H1 (cell line): ENCODE results near the gene TOP1. TPM values are rescaled to one million over a fixed set of nuclear protein-coding genes. Genes with fewer than 3 reads are reported as not detected.

Experiments
- ASH2L ChIP-seq: fragments of 200-600, 300-600 bp; sonication (generic); IDR thresholded peaks from one replicate; pipeline ENCODE4 v1.7.1; 2017; ENCODE audit warnings: low read length
- CEBPB ChIP-seq: IDR thresholded peaks from 2 replicates; pipeline ENCODE4 v1.6.1; 2012; ENCODE audit warnings: low read depth, low read length
- CHD2 ChIP-seq: IDR thresholded peaks from 2 replicates; pipeline ENCODE4 v1.6.1; 2012; ENCODE audit warnings: low read length, improper control_type of control experiment
- KDM5A ChIP-seq: fragments of 200-600 bp; IDR thresholded peaks from 2 replicates; pipeline ENCODE4 v1.7.1; 2012; ENCODE audit warnings: mild to moderate bottlenecking, low read length, inconsistent platforms, mixed read lengths
- MAFK ChIP-seq: IDR thresholded peaks from 2 replicates; pipeline ENCODE4 v1.6.1; 2012; ENCODE audit warnings: low read depth, mild to moderate bottlenecking, improper control_type of control experiment, low read length
- SIX5 ChIP-seq: IDR thresholded peaks from 2 replicates; pipeline ENCODE4 v1.6.1; 2011; ENCODE audit warnings: mild to moderate bottlenecking, low read depth, low read length
- SP4 ChIP-seq: IDR thresholded peaks from 2 replicates; pipeline ENCODE4 v1.6.1; 2012; ENCODE audit warnings: low read length, inconsistent platforms
- polyA plus RNA-seq, 7 experiments: library from polyadenylated mRNA; depleted of rRNA in 3 of 7; stranded (reverse) in 5 of 7; unstranded in 2 of 7; fragments of >200 nt in 5 of 7; fragments of 200-250 nt in 2 of 7; gene quantifications; 1 replicate in 5 of 7; 2 replicates in 1 of 7; 4 replicates in 1 of 7; pipeline versions ENCODE4 v1.2.1 to v1.2.3, GENCODE V29; 2011 to 2013; ENCODE audit warnings: missing spikeins in 2 of 7, mixed read lengths in 2 of 7
- total RNA-seq: library from RNA; stranded (reverse); fragmentation: NEBNext Ultra II Directional; extraction: Animal tissue kit (Norgen Biotek cat#: 25700); gene quantifications from 2 replicates; pipeline ENCODE4 v1.2.1, GENCODE V29; 2021
- TF ChIP-seq, protein P1 (sequence below): fragments of 300-600 bp; sonication (generic); IDR thresholded peaks from 2 replicates; pipeline ENCODE4 v1.7.1; 2012; ENCODE audit warnings: low read length, moderate library complexity, mild to moderate bottlenecking, inconsistent platforms; ENCODE audit not compliant: insufficient replicate concordance
- TF ChIP-seq, protein P2 (sequence below), 3 experiments: IDR thresholded peaks; 1 replicate in 2 of 3; 2 replicates in 1 of 3; pipeline versions ENCODE4 v1.5.1 to v1.6.1; 2011; ENCODE audit warnings: low read length in 3 of 3, mild to moderate bottlenecking in 3 of 3, inconsistent platforms in 2 of 3, low read depth in 1 of 3, moderate library complexity in 1 of 3; ENCODE audit not compliant: insufficient read depth in 1 of 3; ENCODE audit errors: control extremely low read depth in 1 of 3

Gene TOP1
- total and polyA plus RNA-seq, 2 of the 8 experiments (the other 6 are each of a cell fraction or from before 2014, with no cell fraction given), result 7.4 to 108 TPM

DNA sequence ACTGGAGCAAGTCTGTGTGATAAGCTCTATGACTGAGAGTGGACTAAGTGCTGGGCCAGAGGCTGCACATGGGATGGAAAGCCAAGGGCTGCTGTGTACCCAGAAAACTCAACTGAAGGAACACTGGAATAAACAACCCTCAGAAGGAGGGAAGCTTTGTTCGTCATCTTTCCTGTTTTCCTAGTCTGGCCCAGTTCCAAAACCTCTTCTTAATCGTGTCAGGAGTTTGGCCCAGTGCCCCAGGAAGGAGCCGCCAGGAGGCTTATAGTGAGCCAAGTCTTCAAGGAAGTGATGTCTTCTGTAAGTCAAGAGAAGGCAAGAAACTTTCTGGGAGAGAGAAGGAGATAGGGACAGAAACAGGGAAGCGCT, 23.3 kb upstream of the TOP1 start (continued):
- TF ChIP-seq, protein P1, sequence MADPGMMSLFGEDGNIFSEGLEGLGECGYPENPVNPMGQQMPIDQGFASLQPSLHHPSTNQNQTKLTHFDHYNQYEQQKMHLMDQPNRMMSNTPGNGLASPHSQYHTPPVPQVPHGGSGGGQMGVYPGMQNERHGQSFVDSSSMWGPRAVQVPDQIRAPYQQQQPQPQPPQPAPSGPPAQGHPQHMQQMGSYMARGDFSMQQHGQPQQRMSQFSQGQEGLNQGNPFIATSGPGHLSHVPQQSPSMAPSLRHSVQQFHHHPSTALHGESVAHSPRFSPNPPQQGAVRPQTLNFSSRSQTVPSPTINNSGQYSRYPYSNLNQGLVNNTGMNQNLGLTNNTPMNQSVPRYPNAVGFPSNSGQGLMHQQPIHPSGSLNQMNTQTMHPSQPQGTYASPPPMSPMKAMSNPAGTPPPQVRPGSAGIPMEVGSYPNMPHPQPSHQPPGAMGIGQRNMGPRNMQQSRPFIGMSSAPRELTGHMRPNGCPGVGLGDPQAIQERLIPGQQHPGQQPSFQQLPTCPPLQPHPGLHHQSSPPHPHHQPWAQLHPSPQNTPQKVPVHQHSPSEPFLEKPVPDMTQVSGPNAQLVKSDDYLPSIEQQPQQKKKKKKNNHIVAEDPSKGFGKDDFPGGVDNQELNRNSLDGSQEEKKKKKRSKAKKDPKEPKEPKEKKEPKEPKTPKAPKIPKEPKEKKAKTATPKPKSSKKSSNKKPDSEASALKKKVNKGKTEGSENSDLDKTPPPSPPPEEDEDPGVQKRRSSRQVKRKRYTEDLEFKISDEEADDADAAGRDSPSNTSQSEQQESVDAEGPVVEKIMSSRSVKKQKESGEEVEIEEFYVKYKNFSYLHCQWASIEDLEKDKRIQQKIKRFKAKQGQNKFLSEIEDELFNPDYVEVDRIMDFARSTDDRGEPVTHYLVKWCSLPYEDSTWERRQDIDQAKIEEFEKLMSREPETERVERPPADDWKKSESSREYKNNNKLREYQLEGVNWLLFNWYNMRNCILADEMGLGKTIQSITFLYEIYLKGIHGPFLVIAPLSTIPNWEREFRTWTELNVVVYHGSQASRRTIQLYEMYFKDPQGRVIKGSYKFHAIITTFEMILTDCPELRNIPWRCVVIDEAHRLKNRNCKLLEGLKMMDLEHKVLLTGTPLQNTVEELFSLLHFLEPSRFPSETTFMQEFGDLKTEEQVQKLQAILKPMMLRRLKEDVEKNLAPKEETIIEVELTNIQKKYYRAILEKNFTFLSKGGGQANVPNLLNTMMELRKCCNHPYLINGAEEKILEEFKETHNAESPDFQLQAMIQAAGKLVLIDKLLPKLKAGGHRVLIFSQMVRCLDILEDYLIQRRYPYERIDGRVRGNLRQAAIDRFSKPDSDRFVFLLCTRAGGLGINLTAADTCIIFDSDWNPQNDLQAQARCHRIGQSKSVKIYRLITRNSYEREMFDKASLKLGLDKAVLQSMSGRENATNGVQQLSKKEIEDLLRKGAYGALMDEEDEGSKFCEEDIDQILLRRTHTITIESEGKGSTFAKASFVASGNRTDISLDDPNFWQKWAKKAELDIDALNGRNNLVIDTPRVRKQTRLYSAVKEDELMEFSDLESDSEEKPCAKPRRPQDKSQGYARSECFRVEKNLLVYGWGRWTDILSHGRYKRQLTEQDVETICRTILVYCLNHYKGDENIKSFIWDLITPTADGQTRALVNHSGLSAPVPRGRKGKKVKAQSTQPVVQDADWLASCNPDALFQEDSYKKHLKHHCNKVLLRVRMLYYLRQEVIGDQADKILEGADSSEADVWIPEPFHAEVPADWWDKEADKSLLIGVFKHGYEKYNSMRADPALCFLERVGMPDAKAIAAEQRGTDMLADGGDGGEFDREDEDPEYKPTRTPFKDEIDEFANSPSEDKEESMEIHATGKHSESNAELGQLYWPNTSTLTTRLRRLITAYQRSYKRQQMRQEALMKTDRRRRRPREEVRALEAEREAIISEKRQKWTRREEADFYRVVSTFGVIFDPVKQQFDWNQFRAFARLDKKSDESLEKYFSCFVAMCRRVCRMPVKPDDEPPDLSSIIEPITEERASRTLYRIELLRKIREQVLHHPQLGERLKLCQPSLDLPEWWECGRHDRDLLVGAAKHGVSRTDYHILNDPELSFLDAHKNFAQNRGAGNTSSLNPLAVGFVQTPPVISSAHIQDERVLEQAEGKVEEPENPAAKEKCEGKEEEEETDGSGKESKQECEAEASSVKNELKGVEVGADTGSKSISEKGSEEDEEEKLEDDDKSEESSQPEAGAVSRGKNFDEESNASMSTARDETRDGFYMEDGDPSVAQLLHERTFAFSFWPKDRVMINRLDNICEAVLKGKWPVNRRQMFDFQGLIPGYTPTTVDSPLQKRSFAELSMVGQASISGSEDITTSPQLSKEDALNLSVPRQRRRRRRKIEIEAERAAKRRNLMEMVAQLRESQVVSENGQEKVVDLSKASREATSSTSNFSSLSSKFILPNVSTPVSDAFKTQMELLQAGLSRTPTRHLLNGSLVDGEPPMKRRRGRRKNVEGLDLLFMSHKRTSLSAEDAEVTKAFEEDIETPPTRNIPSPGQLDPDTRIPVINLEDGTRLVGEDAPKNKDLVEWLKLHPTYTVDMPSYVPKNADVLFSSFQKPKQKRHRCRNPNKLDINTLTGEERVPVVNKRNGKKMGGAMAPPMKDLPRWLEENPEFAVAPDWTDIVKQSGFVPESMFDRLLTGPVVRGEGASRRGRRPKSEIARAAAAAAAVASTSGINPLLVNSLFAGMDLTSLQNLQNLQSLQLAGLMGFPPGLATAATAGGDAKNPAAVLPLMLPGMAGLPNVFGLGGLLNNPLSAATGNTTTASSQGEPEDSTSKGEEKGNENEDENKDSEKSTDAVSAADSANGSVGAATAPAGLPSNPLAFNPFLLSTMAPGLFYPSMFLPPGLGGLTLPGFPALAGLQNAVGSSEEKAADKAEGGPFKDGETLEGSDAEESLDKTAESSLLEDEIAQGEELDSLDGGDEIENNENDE, result no peak
- no peak for TF ChIP-seq CHD2
- no peak for TF ChIP-seq ASH2L
- TF ChIP-seq KDM5A, result no peak
- TF ChIP-seq SP4, result no peak
- TF ChIP-seq CEBPB, result no peak
- TF ChIP-seq, protein P2, sequence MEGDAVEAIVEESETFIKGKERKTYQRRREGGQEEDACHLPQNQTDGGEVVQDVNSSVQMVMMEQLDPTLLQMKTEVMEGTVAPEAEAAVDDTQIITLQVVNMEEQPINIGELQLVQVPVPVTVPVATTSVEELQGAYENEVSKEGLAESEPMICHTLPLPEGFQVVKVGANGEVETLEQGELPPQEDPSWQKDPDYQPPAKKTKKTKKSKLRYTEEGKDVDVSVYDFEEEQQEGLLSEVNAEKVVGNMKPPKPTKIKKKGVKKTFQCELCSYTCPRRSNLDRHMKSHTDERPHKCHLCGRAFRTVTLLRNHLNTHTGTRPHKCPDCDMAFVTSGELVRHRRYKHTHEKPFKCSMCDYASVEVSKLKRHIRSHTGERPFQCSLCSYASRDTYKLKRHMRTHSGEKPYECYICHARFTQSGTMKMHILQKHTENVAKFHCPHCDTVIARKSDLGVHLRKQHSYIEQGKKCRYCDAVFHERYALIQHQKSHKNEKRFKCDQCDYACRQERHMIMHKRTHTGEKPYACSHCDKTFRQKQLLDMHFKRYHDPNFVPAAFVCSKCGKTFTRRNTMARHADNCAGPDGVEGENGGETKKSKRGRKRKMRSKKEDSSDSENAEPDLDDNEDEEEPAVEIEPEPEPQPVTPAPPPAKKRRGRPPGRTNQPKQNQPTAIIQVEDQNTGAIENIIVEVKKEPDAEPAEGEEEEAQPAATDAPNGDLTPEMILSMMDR (IDR thresholded peaks at IDR 0.05; ENCODE audit: control extremely low read depth in 1 of 3, insufficient read depth in 1 of 3, low read depth in 1 of 3, low read length in 3 of 3), result no peak
- no peak for TF ChIP-seq SIX5
- no peak for TF ChIP-seq MAFK
